GM06990 (cell line): ENCODE measurements around the gene CFH.
A peak's percentile ranks its signal among the peaks of the same experiment; 100 is the strongest.

ENCODE experiments used
- DNase-seq: peaks from one replicate; pipeline ENCODE4 v3.0.0-alpha.2; 2011; ENCODE audit not compliant: insufficient read length; ENCODE audit errors: extremely low read depth
- H3K27me3 ChIP-seq: replicated peaks from 2 replicates; pipeline ENCODE4 v1.6.0; 2011; ENCODE audit warnings: low read length; ENCODE audit not compliant: control insufficient read depth, insufficient read depth
- H3K36me3 ChIP-seq: 2 replicates; pipeline ENCODE4 v1.5.1; 2011; ENCODE audit warnings: low read length; ENCODE audit not compliant: control insufficient read depth, insufficient read depth
- H3K4me3 ChIP-seq: replicated peaks from 2 replicates; pipeline ENCODE4 v1.5.1; 2011; ENCODE audit warnings: low read depth, mild to moderate bottlenecking, control low read depth, low read length
- TF ChIP-seq, protein P1 (sequence below): IDR thresholded peaks from 2 replicates; pipeline ENCODE4 v1.5.1; 2011; ENCODE audit warnings: low read length, control low read depth, mild to moderate bottlenecking, inconsistent platforms; ENCODE audit not compliant: insufficient read depth, poor library complexity, severe bottlenecking

The CFH gene

DNA sequence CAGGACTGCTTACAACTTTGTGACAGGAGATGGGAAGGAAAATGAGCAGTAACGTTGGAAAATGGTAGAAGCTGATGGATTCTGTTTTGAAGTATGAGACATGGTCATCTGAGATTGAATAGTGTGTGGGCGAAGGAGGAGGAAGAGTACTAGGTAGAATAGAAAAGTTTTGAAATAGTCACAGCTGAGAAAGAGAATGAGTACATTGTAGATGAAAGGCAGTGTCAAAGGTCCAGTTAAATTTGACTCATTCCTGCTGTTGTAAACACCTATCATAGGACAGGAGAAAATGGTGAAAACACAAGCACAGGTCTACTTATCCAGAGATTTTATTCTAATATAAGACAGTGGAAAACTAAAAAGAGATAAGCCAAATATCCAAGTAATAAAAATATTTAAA lies 66.0 kb downstream of the CFH start:
- H3K27me3 ChIP-seq: no peaks in the 10 kb centered on the region
- no peak for DNase-seq
- no peak overlapping the region for H3K4me3 ChIP-seq
- H3K36me3 ChIP-seq: no peaks in the 10 kb centered on the region
- TF ChIP-seq, protein P1, sequence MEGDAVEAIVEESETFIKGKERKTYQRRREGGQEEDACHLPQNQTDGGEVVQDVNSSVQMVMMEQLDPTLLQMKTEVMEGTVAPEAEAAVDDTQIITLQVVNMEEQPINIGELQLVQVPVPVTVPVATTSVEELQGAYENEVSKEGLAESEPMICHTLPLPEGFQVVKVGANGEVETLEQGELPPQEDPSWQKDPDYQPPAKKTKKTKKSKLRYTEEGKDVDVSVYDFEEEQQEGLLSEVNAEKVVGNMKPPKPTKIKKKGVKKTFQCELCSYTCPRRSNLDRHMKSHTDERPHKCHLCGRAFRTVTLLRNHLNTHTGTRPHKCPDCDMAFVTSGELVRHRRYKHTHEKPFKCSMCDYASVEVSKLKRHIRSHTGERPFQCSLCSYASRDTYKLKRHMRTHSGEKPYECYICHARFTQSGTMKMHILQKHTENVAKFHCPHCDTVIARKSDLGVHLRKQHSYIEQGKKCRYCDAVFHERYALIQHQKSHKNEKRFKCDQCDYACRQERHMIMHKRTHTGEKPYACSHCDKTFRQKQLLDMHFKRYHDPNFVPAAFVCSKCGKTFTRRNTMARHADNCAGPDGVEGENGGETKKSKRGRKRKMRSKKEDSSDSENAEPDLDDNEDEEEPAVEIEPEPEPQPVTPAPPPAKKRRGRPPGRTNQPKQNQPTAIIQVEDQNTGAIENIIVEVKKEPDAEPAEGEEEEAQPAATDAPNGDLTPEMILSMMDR: no peak

DNA sequence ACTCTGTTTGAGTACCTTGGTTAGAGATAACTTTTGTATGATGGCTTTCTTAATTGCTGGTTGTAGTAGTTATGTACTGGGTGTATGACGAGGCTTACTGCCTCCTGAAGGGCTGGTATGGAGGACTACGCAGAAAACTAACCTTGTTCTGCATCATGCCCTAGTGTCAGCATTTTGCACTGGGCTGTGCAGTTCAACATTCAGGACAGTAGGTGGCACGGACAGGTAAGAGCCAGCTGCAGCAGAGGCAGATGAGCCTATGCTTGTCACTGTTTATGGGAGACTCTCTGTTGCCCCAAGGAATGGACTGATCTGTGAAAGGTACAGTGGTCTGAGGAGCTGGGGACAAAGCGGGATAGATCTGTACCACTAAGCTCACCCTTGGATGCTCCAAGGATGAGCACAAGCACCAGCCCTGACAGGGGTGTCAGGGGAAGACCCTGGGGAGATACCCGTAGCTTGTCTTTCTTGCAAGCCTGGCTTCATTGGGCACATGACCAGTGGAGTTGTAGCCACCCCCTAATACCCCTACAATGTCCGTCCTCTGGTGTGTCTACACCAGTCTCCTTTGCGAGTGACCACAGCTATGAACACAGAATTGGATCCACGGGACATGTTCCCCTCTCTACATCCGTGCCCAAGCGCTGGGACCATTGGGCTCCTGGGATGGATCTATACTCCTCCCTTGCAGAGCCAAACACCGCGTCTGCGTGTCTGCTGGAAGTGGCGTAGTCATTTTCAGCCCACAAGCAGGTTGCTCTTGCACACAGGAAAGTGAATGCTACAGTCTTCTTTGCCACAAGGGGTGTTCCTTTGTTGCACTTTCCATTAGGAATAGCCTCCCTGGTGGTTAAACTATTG lies 71.7 kb downstream of the CFH start:
- H3K27me3 ChIP-seq: no peaks in the 10 kb centered on the region
- TF ChIP-seq, protein P1: peak; percentile 48
- DNase-seq: no peak
- H3K4me3 ChIP-seq: no peak overlapping the region
- H3K36me3 ChIP-seq: no peaks in the 10 kb centered on the region

DNA sequence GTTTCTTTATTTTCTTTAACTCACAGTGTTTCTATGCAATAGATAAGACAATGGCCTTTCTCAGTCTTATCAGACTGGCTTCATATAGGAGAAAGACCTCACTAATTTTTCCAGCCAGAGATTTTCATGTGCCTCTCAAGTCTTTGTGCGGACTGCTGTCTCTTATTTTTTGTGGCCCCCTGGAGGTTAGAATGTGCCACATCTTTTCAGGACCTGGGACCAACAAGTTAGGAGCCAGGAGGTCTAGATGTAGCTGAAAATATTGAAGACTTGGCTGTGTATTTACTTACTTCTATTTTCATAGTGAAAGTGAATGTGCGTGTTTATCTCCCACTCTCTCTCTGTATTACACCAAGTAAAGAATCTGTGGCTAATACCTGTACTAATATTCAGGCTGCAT lies 80.7 kb downstream of the CFH start:
- H3K4me3 ChIP-seq: no peak overlapping the region
- H3K36me3 ChIP-seq: no peaks in the 10 kb centered on the region
- DNase-seq: no peak
- no peaks in the 10 kb centered on the region for H3K27me3 ChIP-seq
- TF ChIP-seq, protein P1: peak; percentile 18

DNA sequence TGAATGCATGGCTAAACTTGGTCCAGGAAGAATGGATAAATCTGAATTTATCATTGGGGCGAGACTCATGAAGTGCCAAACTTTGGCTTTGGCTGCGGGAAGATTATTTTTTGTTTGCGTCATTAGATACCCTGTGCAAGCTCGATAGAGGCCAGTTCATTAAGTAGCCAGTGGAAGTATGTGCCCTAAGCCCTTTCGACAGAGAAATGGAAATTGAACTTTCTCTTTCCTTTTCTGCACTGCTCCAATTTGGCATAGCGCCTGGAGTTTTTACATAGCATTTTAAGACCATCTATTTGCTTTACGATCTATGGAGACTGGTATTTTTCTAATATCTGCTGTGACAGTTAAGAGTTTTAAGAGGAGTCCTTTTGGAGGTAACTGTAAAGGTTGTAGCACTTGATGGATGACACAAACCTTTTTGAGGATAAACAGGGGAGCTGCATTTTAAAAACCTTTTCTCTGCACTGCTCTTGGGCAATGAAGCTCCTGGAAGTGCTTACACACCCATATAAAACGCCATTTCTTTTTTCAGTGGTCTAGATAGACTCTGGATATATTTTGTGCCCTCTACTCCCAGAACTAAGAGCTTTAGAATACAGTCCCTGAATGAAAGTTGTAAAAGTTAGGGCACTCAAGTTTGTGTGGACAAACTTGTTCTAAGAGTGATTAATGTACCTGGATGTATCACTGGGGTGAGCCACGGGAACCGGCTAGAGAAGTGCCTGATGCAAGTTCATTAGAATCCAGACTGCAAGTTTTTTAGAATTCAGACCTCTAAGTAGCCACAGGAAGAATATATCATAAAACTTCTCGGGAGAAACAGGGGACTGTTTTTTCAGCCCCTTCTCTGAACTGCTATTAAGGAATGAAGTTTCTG lies 81.5 kb downstream of the CFH start:
- no peaks in the 10 kb centered on the region for H3K27me3 ChIP-seq
- no peak overlapping the region for H3K4me3 ChIP-seq
- no peaks in the 10 kb centered on the region for H3K36me3 ChIP-seq
- DNase-seq: no peak
- TF ChIP-seq, protein P1: no peak

DNA sequence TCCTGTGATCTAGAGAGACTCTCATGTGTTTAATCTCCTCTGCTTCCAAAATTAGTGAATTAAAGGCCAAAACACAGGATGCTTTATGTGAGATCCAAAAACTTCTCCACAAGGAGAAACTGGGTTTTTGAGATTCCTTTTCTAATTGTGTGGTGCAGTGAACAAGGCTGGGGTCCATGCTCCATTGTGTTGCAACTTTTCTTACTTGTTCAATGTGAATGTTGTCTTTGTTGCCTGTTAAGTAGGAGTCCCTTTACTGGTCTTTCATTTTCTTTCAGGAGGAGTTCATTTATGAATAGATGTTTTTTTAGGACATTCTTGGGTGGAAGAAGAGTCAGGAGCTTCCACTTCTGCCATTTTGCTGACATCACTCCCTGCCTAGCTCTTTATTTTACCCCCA lies 82.2 kb downstream of the CFH start:
- TF ChIP-seq, protein P1: no peak
- Histone ChIP-seq H3K36me3 (no peaks in the 10 kb centered on the region), H3K27me3 (no peaks in the 10 kb centered on the region), H3K4me3 (no peak overlapping the region)
- no peak for DNase-seq
